Activated CD8-positive, alpha-beta memory T cell treated with anti-CD3 and anti-CD28 coated beads, Interleukin-2, amount 10 ng/mL, durations not matched to agents 7 days and 5 days (primary cell): ENCODE measurements around the gene DHFR2. TPM values are rescaled to one million over a fixed set of nuclear protein-coding genes. Genes with fewer than 3 reads are reported as not detected.
A peak's percentile ranks its signal among the peaks of the same experiment; 100 is the strongest.
"Not testable (repeated sequence)": the region's sequence is repeated elsewhere in the genome, so short reads cannot be mapped to it uniquely, and the experiment has no call there.

ENCODE experiments used
- ATAC-seq: fragments of 150-1000 bp; cut with Tn5 transposase; one replicate; pipeline ENCODE4 v1.10.0; 2021; ENCODE audit warnings: moderate library complexity
- CTCF ChIA-PET: fragments of 350-600 bp; sonication (Branson Sonifier 250); formaldehyde crosslinking; loops from one replicate; lab custom pipeline; 2021; ENCODE audit warnings: antibody characterized with exemption; lab: Charles Lee
- DNase-seq: peaks from one replicate; pipeline ENCODE4 v3.0.0-alpha.2; 2020
- H3K27ac Mint-ChIP-seq: one replicate; pipeline ENCODE4 v1.8.0; 2021; ENCODE audit warnings: mild to moderate bottlenecking, mixed read lengths
- H3K27me3 Mint-ChIP-seq: one replicate; pipeline ENCODE4 v1.8.0; 2021; ENCODE audit warnings: mixed read lengths
- H3K36me3 Mint-ChIP-seq: one replicate; pipeline ENCODE4 v1.8.0; 2021; ENCODE audit warnings: mild to moderate bottlenecking, mixed read lengths
- H3K4me1 Mint-ChIP-seq: one replicate; pipeline ENCODE4 v1.8.0; 2021; ENCODE audit warnings: mixed read lengths
- H3K4me3 Mint-ChIP-seq: one replicate; pipeline ENCODE4 v1.8.0; 2021; ENCODE audit warnings: mild to moderate bottlenecking, moderate library complexity, mixed read lengths
- H3K9me3 Mint-ChIP-seq: one replicate; pipeline ENCODE4 v1.8.0; 2022; ENCODE audit warnings: low read depth, mixed read lengths
- total RNA-seq, 2 experiments: library from RNA; stranded (reverse); gene quantifications; one replicate each; pipeline ENCODE4 v1.2.3, GENCODE V29; 2021

The DHFR2 gene
- total RNA-seq, 2 experiments from 2014 or later: 7.0 to 11.8 TPM

DNA sequence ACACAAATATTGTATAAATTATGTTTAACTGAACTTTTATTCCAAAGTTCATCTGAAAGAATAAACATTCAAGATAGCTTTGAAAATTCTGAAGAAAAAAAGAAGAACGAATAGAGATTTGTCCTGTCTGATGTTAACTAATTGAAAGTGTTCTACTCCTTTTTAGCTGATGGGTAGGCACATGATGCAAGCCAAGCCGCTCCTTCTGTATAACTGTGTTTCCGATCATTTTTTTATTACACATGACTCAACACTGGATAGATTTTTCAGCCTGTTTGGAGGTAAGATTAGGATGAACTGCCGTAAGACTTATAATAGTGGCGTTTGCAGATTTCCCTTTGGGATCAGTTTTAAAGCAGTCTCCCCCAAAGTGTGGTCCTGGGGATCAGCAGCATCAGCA is 19.2 kb upstream of the DHFR2 start:
- H3K9me3 Mint-ChIP-seq: no peaks in the 10 kb centered on the region
- H3K4me1 Mint-ChIP-seq: peaks cover 41% of the 10 kb centered on the region
- H3K27me3 Mint-ChIP-seq: no peaks in the 10 kb centered on the region
- DNase-seq: no peak
- CTCF ChIA-PET: interaction anchor here (1.4 to 1.8 kb wide), 2 partner anchors 13 to 77 kb away, joined by 3 to 4 read pairs; no protein-coding TSS in a partner anchor
- no peak overlapping the region for H3K4me3 Mint-ChIP-seq
- H3K36me3 Mint-ChIP-seq: peaks cover 35% of the 10 kb centered on the region
- no peak overlapping the region for H3K27ac Mint-ChIP-seq
- ATAC-seq: no peak

GRCh38 chr3:94080552-94080951 is 17.8 kb upstream of the DHFR2 start:
- DNase-seq: peak; percentile 45
- peaks cover 41% of the 10 kb centered on the region for H3K36me3 Mint-ChIP-seq
- H3K27ac Mint-ChIP-seq, H3K4me3 Mint-ChIP-seq, H3K27me3 Mint-ChIP-seq, ATAC-seq, H3K9me3 Mint-ChIP-seq: not testable (repeated sequence)
- CTCF ChIA-PET: interaction anchor here (1.8 kb wide), 1 partner anchor 11 kb away, joined by 4 read pairs; no protein-coding TSS in a partner anchor
- H3K4me1 Mint-ChIP-seq: peaks cover 41% of the 10 kb centered on the region

DNA sequence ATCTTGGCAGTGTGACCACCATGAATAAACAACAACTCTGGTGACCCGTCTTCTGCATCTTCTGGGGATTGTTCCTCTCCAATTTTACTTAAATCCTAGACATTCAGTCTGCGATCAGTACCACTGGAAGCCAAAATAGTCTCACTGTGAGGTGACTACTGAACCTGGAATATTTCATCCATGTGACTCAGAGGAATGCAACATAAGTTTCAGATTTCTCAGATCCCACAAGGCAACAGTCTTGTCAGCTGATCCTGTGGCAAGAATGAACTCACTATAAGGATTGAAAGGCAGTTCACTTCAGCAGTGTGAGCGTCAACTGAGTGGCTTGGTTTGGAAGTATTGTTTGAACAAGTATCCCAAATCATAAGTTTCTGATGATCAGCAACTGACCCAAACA is 13.3 kb upstream of the DHFR2 start:
- DNase-seq (no peak), ATAC-seq (no peak)
- Mint-ChIP-seq H3K4me1 (peaks cover 42% of the 10 kb centered on the region), H3K27me3 (no peaks in the 10 kb centered on the region), H3K36me3 (peaks cover 55% of the 10 kb centered on the region), H3K9me3 (no peaks in the 10 kb centered on the region), H3K27ac (no peak overlapping the region), H3K4me3 (no peak overlapping the region)
- CTCF ChIA-PET: no interaction called here

DNA sequence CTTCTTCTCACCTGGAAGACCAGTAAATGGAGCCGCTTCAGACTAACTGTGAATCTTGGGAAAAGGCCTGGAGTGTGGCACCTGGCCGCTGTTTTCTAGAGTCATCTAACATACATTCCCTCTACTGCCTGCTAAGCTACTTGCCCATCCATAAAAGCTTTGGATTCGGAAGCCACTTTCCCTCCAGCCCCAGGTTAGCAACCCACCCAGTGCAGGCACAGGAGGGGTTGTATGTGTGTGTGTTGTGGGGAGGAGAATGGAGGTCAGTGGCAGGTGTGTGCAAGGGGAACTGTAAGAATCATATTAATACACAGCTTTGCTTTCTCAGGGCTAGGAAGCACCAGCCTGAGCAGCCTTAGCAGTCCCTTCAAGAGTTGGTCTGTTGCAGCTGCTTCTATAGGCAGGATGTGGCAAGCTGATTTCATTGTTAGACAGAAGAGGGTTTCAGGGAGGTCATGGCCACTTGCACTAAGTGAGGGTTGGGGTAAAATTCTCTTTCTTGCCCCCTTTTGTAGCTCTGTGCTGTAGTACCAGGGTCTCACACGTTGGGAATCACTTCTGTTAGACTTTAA is 9.1 kb upstream of the DHFR2 start:
- peaks cover 59% of the 10 kb centered on the region for H3K36me3 Mint-ChIP-seq
- ATAC-seq (peak; percentile 95), DNase-seq (peak; percentile 61)
- no peak overlapping the region for H3K4me3 Mint-ChIP-seq
- peaks cover 44% of the 10 kb centered on the region for H3K4me1 Mint-ChIP-seq
- CTCF ChIA-PET: interaction anchor here (0.6 to 4.6 kb wide), 4 partner anchors 8 to 76 kb away, joined by 3 to 31 read pairs (median 9); partner anchors contain the start of genes DHFR2 and NSUN3
- peak overlapping the region; percentile 78 for H3K27ac Mint-ChIP-seq
- no peaks in the 10 kb centered on the region for H3K27me3 Mint-ChIP-seq
- H3K9me3 Mint-ChIP-seq: peaks cover 8% of the 10 kb centered on the region

DNA sequence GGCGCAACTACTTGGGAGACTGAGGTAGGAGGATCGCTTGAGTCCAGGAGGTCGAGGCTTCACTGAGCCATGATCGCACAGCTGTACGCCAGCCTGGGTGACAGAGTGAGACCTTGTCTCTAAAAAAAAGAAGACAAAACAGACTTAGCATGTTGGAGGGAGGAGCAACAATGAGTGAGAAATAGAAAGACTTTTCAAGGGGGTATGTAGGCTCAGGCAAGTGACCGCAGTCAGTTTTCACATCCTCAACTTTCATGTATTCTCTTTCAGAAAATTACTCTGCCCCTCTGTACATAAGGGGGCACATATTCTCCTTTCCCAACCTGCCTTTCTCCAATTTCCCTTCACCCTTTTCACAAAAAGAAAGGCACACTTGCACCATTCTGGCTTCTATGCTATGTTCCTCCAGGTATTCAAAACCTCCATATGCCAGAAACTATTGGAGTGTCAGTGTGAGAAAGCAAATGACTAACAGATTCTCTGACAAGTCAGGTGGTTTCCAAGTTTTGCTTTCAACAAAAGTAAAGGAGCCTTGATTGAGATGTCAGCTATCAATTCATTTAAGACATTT is 7.7 kb upstream of the DHFR2 start:
- Mint-ChIP-seq H3K4me1 (peaks cover 57% of the 10 kb centered on the region), H3K27ac (peak overlapping the region; percentile 48), H3K9me3 (peaks cover 8% of the 10 kb centered on the region), H3K36me3 (peaks cover 58% of the 10 kb centered on the region), H3K27me3 (no peaks in the 10 kb centered on the region), H3K4me3 (no peak overlapping the region)
- DNase-seq (no peak), ATAC-seq (no peak)
- CTCF ChIA-PET: interaction anchor here (1.1 to 4.6 kb wide), 6 partner anchors 7 to 91 kb away, joined by 3 to 31 read pairs (median 4); partner anchors contain the start of genes ARL13B, DHFR2, NSUN3 and STX19

- peaks cover 66% of the 10 kb centered on the region for H3K4me1 Mint-ChIP-seq
- H3K27me3 Mint-ChIP-seq: no peaks in the 10 kb centered on the region
- peaks cover 57% of the 10 kb centered on the region for H3K36me3 Mint-ChIP-seq
- H3K4me3 Mint-ChIP-seq: no peak overlapping the region
- ATAC-seq (no peak), DNase-seq (no peak)
- H3K27ac Mint-ChIP-seq: no peak overlapping the region
- CTCF ChIA-PET: interaction anchor here (0.8 to 4.6 kb wide), 9 partner anchors 12 to 90 kb away, joined by 3 to 31 read pairs (median 4); partner anchors contain the start of gene ARL13B
- H3K9me3 Mint-ChIP-seq: peaks cover 8% of the 10 kb centered on the region
Observed at GRCh38 chr3:94069194-94069813, 6.6 kb upstream of the DHFR2 start.

GRCh38 chr3:94066506-94067500 is 4.1 kb upstream of the DHFR2 start:
- peaks cover 42% of the 10 kb centered on the region for H3K36me3 Mint-ChIP-seq

GRCh38 chr3:94065819-94066480 is 3.2 kb upstream of the DHFR2 start:
- no peak for ATAC-seq
- H3K9me3 Mint-ChIP-seq: peaks cover 8% of the 10 kb centered on the region
- no peak overlapping the region for H3K4me3 Mint-ChIP-seq
- DNase-seq: no peak
- H3K4me1 Mint-ChIP-seq: peaks cover 54% of the 10 kb centered on the region
- H3K27me3 Mint-ChIP-seq: no peaks in the 10 kb centered on the region
- CTCF ChIA-PET: interaction anchor here (0.9 to 1.2 kb wide), 5 partner anchors 16 to 85 kb away, joined by 3 read pairs; no protein-coding TSS in a partner anchor
- H3K27ac Mint-ChIP-seq: peak overlapping the region; percentile 28
- H3K36me3 Mint-ChIP-seq: peaks cover 43% of the 10 kb centered on the region

More at GRCh38 chr3:94066506-94067500, 4.1 kb upstream of the DHFR2 start:
- H3K9me3 Mint-ChIP-seq: peaks cover 8% of the 10 kb centered on the region
- no peak overlapping the region for H3K4me3 Mint-ChIP-seq
- H3K27ac Mint-ChIP-seq: no peak overlapping the region
- H3K27me3 Mint-ChIP-seq: no peaks in the 10 kb centered on the region
- CTCF ChIA-PET: interaction anchor here (1.0 kb wide), 1 partner anchor 85 kb away, joined by 3 read pairs; no protein-coding TSS in a partner anchor
- DNase-seq (no peak), ATAC-seq (no peak)
- H3K4me1 Mint-ChIP-seq: peaks cover 61% of the 10 kb centered on the region

GRCh38 chr3:94065122-94065521 is 2.4 kb upstream of the DHFR2 start:
- Mint-ChIP-seq H3K4me3 (peak overlapping the region; percentile 10), H3K9me3 (peaks cover 8% of the 10 kb centered on the region), H3K36me3 (peaks cover 51% of the 10 kb centered on the region), H3K4me1 (peaks cover 53% of the 10 kb centered on the region), H3K27ac (peak overlapping the region; percentile 22), H3K27me3 (no peaks in the 10 kb centered on the region)
- ATAC-seq (no peak), DNase-seq (no peak)
- CTCF ChIA-PET: interaction anchor here (0.9 to 1.2 kb wide), 4 partner anchors 15 to 53 kb away, joined by 3 read pairs; no protein-coding TSS in a partner anchor

GRCh38 chr3:94064243-94064860 is 1.6 kb upstream of the DHFR2 start:
- Mint-ChIP-seq H3K4me3 (peak overlapping the region; percentile 97), H3K27me3 (no peaks in the 10 kb centered on the region), H3K9me3 (peaks cover 8% of the 10 kb centered on the region), H3K4me1 (peaks cover 50% of the 10 kb centered on the region), H3K36me3 (peaks cover 55% of the 10 kb centered on the region), H3K27ac (peak overlapping the region; percentile 100)
- CTCF ChIA-PET: interaction anchor here (0.9 to 2.8 kb wide), 3 partner anchors 7 to 54 kb away, joined by 3 to 15 read pairs (median 12); partner anchors contain the start of gene STX19
- DNase-seq: no peak
- ATAC-seq: no peak

DNA sequence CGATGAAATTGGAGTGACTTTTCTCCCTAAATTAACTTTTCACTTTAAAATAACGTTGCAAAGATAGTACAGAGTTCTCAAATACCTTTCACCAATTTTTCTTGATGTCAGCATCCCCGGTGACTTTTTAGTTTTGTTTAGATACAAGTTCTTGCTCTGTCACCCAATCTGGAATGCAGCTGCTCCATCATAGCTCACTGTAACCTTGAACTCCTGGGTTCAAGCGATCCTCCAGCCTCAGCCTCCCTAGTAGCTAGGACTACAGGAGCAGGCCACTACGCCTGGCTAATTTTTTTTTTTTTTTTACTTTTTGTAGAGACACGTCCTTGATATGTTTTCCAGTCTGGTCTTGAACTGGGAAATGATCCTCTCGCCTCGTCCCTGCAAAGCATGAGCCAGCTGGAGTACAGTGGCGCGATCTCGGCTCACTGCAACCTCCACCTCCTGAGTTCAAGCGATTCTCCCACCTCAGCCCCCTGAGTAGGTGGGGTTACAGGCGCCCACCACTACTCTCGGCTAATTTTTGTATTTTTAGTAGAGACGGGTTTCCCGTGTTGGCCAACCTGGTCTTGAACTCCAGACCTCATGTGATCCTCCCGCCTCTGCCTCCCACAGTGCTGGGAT is 892 bp upstream of the DHFR2 start:
- ATAC-seq (no peak), DNase-seq (no peak)
- Mint-ChIP-seq H3K27ac (peak overlapping the region; percentile 100), H3K27me3 (no peaks in the 10 kb centered on the region), H3K36me3 (peaks cover 58% of the 10 kb centered on the region), H3K4me3 (peak overlapping the region; percentile 97), H3K9me3 (peaks cover 8% of the 10 kb centered on the region), H3K4me1 (peaks cover 43% of the 10 kb centered on the region)
- CTCF ChIA-PET: interaction anchor here (0.9 to 2.8 kb wide), 7 partner anchors 8 to 90 kb away, joined by 3 to 15 read pairs (median 3); partner anchors contain the start of genes ARL13B, PROS1 and STX19
